A549 (cell line): ENCODE data around the gene COPG1. TPM values are rescaled to one million over a fixed set of nuclear protein-coding genes. Genes with fewer than 3 reads are reported as not detected.

Source experiments
- ATAC-seq, 2 experiments: fragments of 200-7000 bp in 1 of 2; fragments of >200 bp in 1 of 2; cut with Nextera tagmentation in 1 of 2; cut with Tn5 transposase in 1 of 2; 3 replicates each; pipeline versions ENCODE4 v1.8.0 to v1.9.1; 2018 to 2020; ENCODE audit warnings: mild to moderate bottlenecking in 1 of 2, moderate library complexity in 1 of 2
- CTCF ChIA-PET: fragments of 300-600 bp; sonication (Branson Sonifier 250); formaldehyde crosslinking; extraction: SDS; loops from one replicate; lab custom pipeline; 2021; ENCODE audit warnings: antibody characterized with exemption, inconsistent platforms; lab: Yijun Ruan, JAX
- POLR2A ChIA-PET: fragments of 350-600 bp; formaldehyde crosslinking; extraction: SDS; loops from one replicate; lab custom pipeline; 2021; ENCODE audit warnings: antibody characterized with exemption, inconsistent platforms; lab: Yijun Ruan, JAX
- DNase-seq, 2 experiments: peaks; one replicate each; pipeline versions ENCODE4 v3.0.0 to v3.0.0-alpha.2; 2011 to 2016; ENCODE audit warnings: low read depth in 1 of 2, low spot score in 1 of 2
- FAIRE-seq: peaks from 2 replicates; lab custom pipeline; 2011; peaks lifted over from hg19 to GRCh38; lab: Jason Lieb, UNC
- H3K27ac ChIP-seq, 2 experiments: fragments of >200 bp; sonication (Bioruptor Twin); formaldehyde crosslinking; 3 replicates each; pipeline ENCODE4 v1.5.1; 2016 to 2017
- H3K4me1 ChIP-seq: fragments of >200 bp; sonication (Bioruptor Twin); formaldehyde crosslinking; 3 replicates; pipeline ENCODE4 v1.6.1; 2016
- H3K4me2 ChIP-seq: fragments of >200 bp; sonication (Bioruptor Twin); formaldehyde crosslinking; 3 replicates; pipeline ENCODE4 v1.6.1; 2016
- H3K4me3 ChIP-seq: fragments of >200 bp; sonication (Bioruptor Twin); formaldehyde crosslinking; 3 replicates; pipeline ENCODE4 v1.5.1; 2016
- H3K9me3 ChIP-seq: fragments of >200 bp; sonication (Bioruptor Twin); formaldehyde crosslinking; 3 replicates; pipeline ENCODE4 v1.6.1; 2016
- BHLHE40 ChIP-seq: IDR thresholded peaks from 2 replicates; pipeline ENCODE4 v1.6.1; 2012; ENCODE audit warnings: low read depth, low read length, inconsistent platforms
- CBX2 ChIP-seq: fragments of 200-600 bp; sonication (generic); IDR thresholded peaks from 2 replicates; pipeline ENCODE4 v1.6.1; 2016; ENCODE audit warnings: low read depth, mild to moderate bottlenecking, borderline replicate concordance
- CBX8 ChIP-seq: fragments of 200-600 bp; sonication (generic); IDR thresholded peaks from 2 replicates; pipeline ENCODE4 v1.6.1; 2016
- CHD2 ChIP-seq: fragments of 150-350 bp; IDR thresholded peaks from 2 replicates; pipeline ENCODE4 v1.6.1; 2014; ENCODE audit warnings: low read length; ENCODE audit not compliant: partially characterized antibody
- EHMT2 ChIP-seq: fragments of 200-600 bp; sonication (generic); IDR thresholded peaks from 2 replicates; pipeline ENCODE4 v1.6.1; 2016; ENCODE audit warnings: antibody characterized with exemption, low read depth, mild to moderate bottlenecking, moderate library complexity
- EP300 ChIP-seq, 2 experiments: fragments of >200 bp; sonication (Bioruptor Twin); formaldehyde crosslinking; IDR thresholded peaks; 2 replicates in 1 of 2; 3 replicates in 1 of 2; pipeline ENCODE4 v1.6.1; 2016 to 2017
- FOSB ChIP-seq: fragments of 250-450 bp; sonication (Bioruptor Pico); IDR thresholded peaks from 2 replicates; pipeline ENCODE4 v1.5.0; 2020; ENCODE audit warnings: mild to moderate bottlenecking, moderate library complexity
- FOSL2 ChIP-seq, 2 experiments: fragments of 450-650 bp in 1 of 2; fragments of >200 bp in 1 of 2; sonication (Bioruptor Twin) in 1 of 2; formaldehyde crosslinking; IDR thresholded peaks; 2 replicates each; pipeline versions ENCODE4 v1.5.0 to v1.6.1; 2016 to 2020; ENCODE audit warnings: mild to moderate bottlenecking in 1 of 2, moderate library complexity in 1 of 2
- GATA3 ChIP-seq: IDR thresholded peaks from 2 replicates; pipeline ENCODE4 v1.6.1; 2012; ENCODE audit warnings: borderline replicate concordance
- HEYL ChIP-seq: fragments of 250-450 bp; sonication (Bioruptor Pico); IDR thresholded peaks from 2 replicates; pipeline ENCODE4 v1.8.0; 2021; ENCODE audit warnings: mild to moderate bottlenecking, moderate library complexity
- KDM1A ChIP-seq: fragments of 200-600 bp; sonication (generic); IDR thresholded peaks from 2 replicates; pipeline ENCODE4 v1.6.1; 2016; ENCODE audit warnings: low read depth, mild to moderate bottlenecking
- NR3C1 ChIP-seq: fragments of >200 bp; sonication (Bioruptor Twin); formaldehyde crosslinking; IDR thresholded peaks from 3 replicates; pipeline ENCODE4 v1.6.1; 2017
- PHF8 ChIP-seq: fragments of 200-600 bp; sonication (generic); IDR thresholded peaks from 2 replicates; pipeline ENCODE4 v1.6.1; 2016; ENCODE audit warnings: low read depth, mild to moderate bottlenecking, antibody characterized with exemption, moderate library complexity, borderline replicate concordance
- POLR2AphosphoS2 ChIP-seq: conservative IDR thresholded peaks from 2 replicates; pipeline ENCODE4 v1.6.1; 2012; ENCODE audit warnings: low read length, improper control_type of control experiment, inconsistent platforms
- RFX5 ChIP-seq: fragments of 450-650 bp; IDR thresholded peaks from 2 replicates; pipeline ENCODE4 v1.7.1; 2014; ENCODE audit warnings: antibody characterized with exemption, mild to moderate bottlenecking, moderate library complexity
- RNF2 ChIP-seq: fragments of 200-600 bp; sonication (generic); IDR thresholded peaks from 2 replicates; pipeline ENCODE4 v1.6.1; 2016; ENCODE audit warnings: low read depth, mild to moderate bottlenecking, antibody characterized with exemption, moderate library complexity, borderline replicate concordance
- SMC3 ChIP-seq: fragments of >200 bp; sonication (Bioruptor Twin); formaldehyde crosslinking; IDR thresholded peaks from 3 replicates; pipeline ENCODE4 v1.6.1; 2018; ENCODE audit warnings: inconsistent platforms
- ZC3H11A ChIP-seq: fragments of 450-650 bp; IDR thresholded peaks from 2 replicates; pipeline ENCODE4 v1.6.1; 2014; ENCODE audit warnings: antibody characterized with exemption, mild to moderate bottlenecking
- ZFP36 ChIP-seq: fragments of 450-650 bp; IDR thresholded peaks from 2 replicates; pipeline ENCODE4 v1.6.1; 2014; ENCODE audit warnings: borderline replicate concordance; ENCODE audit not compliant: partially characterized antibody
- ZNF302 ChIP-seq: fragments of 250-450 bp; sonication (Bioruptor Pico); IDR thresholded peaks from 2 replicates; pipeline ENCODE4 v1.9.0; 2021; ENCODE audit warnings: inconsistent platforms, mild to moderate bottlenecking, moderate library complexity
- WGBS: methylation state at CpG from one replicate; pipeline ENCODE4 v1.1.6; 2017; ENCODE audit errors: missing lambda C conversion rate; 5-methylcytosine and 5-hydroxymethylcytosine counted together
- polyA plus RNA-seq, 4 experiments: library from polyadenylated mRNA; depleted of rRNA in 3 of 4; stranded (reverse); fragments of >200 nt; fragmentation: RNase III in 1 of 4; extraction: RNeasy Plus Mini Kit Qiagen cat#74134 plus additional on column Dnase treatment in 1 of 4; gene quantifications; 2 replicates in 3 of 4; 3 replicates in 1 of 4; pipeline ENCODE4 v1.2.3, GENCODE V29; 2011 to 2017
- TF ChIP-seq, protein P1 (sequence below): fragments of 200-600 bp; sonication (generic); IDR thresholded peaks from 2 replicates; pipeline ENCODE4 v1.6.1; 2016; ENCODE audit warnings: antibody characterized with exemption, mild to moderate bottlenecking, moderate library complexity
- TF ChIP-seq, protein P2 (sequence below): fragments of 250-450 bp; sonication (Bioruptor Pico); IDR thresholded peaks from 2 replicates; pipeline ENCODE4 v1.5.0; 2020; ENCODE audit warnings: low read depth, mild to moderate bottlenecking, moderate library complexity
- TF ChIP-seq, protein P3 (sequence below): fragments of >200 bp; sonication (Bioruptor Twin); formaldehyde crosslinking; IDR thresholded peaks from 3 replicates; pipeline ENCODE4 v1.5.1; 2016
- TF ChIP-seq, protein P4 (sequence below): IDR thresholded peaks from 2 replicates; pipeline ENCODE4 v1.6.1; 2012; ENCODE audit warnings: low read depth, borderline replicate concordance
- TF ChIP-seq, protein P5 (sequence below): fragments of 150-350 bp; IDR thresholded peaks from 2 replicates; pipeline ENCODE4 v1.6.1; 2014; ENCODE audit warnings: low read depth, mild to moderate bottlenecking, low read length
- TF ChIP-seq, protein P6 (sequence below): fragments of 250-450 bp; sonication (Bioruptor Pico); IDR thresholded peaks from 2 replicates; pipeline ENCODE4 v1.5.0; 2021; ENCODE audit warnings: mild to moderate bottlenecking, moderate library complexity, borderline replicate concordance

Gene COPG1
- polyA plus RNA-seq, 2 of the 4 experiments (the other 2 are of a cell fraction), result 80.6 to 90.2 TPM

DNA sequence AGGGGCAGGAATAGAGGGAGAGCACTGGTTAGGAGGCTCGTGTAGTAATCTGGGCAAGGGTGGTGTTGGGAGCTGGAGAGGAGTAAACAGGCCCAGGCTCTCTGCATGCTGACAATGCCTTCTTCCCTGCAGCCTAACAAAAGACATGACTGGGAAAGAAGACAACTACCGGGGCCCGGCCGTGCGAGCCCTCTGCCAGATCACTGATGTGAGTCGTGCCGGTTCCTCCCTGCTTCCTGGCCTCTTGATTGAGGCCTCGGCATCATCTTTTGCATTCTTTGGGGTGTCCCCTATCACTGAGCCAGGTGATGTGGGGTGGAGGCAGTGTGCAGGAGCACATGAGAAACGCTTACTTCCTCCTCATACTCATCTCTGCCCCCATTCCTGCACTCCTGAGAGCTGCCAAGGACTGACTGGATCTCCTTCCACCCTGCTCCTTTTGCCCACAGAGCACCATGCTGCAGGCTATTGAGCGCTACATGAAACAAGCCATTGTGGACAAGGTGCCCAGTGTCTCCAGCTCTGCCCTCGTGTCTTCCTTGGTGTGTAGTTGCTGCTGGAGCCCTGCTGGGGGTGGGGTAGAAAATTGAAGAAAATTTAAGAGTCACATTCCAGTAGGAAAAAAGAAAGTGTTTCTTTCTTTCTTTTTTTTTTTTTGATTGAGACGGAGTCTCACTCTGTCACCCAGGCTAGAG, 5.3 kb downstream of the COPG1 start:
- Histone ChIP-seq H3K9me3 (no peaks in the 10 kb centered on the region), H3K4me1 (0 out of 3 replicates have a peak, but pooled peaks cover 5% of the 10 kb centered on the region), H3K4me3 (no peak overlapping the region), H3K4me2 (no peak overlapping the region), H3K27ac (no peak overlapping the region)
- CTCF ChIA-PET, result interaction anchor here (1.7 to 3.1 kb wide), 4 partner anchors 10 to 285 kb away, joined by 4 to 22 read pairs (median 8); no protein-coding TSS in a partner anchor
- no peak for TF ChIP-seq KDM1A
- TF ChIP-seq, protein P1, sequence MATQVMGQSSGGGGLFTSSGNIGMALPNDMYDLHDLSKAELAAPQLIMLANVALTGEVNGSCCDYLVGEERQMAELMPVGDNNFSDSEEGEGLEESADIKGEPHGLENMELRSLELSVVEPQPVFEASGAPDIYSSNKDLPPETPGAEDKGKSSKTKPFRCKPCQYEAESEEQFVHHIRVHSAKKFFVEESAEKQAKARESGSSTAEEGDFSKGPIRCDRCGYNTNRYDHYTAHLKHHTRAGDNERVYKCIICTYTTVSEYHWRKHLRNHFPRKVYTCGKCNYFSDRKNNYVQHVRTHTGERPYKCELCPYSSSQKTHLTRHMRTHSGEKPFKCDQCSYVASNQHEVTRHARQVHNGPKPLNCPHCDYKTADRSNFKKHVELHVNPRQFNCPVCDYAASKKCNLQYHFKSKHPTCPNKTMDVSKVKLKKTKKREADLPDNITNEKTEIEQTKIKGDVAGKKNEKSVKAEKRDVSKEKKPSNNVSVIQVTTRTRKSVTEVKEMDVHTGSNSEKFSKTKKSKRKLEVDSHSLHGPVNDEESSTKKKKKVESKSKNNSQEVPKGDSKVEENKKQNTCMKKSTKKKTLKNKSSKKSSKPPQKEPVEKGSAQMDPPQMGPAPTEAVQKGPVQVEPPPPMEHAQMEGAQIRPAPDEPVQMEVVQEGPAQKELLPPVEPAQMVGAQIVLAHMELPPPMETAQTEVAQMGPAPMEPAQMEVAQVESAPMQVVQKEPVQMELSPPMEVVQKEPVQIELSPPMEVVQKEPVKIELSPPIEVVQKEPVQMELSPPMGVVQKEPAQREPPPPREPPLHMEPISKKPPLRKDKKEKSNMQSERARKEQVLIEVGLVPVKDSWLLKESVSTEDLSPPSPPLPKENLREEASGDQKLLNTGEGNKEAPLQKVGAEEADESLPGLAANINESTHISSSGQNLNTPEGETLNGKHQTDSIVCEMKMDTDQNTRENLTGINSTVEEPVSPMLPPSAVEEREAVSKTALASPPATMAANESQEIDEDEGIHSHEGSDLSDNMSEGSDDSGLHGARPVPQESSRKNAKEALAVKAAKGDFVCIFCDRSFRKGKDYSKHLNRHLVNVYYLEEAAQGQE, result no peak
- TF ChIP-seq, protein P2, sequence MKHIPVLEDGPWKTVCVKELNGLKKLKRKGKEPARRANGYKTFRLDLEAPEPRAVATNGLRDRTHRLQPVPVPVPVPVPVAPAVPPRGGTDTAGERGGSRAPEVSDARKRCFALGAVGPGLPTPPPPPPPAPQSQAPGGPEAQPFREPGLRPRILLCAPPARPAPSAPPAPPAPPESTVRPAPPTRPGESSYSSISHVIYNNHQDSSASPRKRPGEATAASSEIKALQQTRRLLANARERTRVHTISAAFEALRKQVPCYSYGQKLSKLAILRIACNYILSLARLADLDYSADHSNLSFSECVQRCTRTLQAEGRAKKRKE, result no peak
- TF ChIP-seq ZFP36, result no peak
- TF ChIP-seq, protein P3, sequence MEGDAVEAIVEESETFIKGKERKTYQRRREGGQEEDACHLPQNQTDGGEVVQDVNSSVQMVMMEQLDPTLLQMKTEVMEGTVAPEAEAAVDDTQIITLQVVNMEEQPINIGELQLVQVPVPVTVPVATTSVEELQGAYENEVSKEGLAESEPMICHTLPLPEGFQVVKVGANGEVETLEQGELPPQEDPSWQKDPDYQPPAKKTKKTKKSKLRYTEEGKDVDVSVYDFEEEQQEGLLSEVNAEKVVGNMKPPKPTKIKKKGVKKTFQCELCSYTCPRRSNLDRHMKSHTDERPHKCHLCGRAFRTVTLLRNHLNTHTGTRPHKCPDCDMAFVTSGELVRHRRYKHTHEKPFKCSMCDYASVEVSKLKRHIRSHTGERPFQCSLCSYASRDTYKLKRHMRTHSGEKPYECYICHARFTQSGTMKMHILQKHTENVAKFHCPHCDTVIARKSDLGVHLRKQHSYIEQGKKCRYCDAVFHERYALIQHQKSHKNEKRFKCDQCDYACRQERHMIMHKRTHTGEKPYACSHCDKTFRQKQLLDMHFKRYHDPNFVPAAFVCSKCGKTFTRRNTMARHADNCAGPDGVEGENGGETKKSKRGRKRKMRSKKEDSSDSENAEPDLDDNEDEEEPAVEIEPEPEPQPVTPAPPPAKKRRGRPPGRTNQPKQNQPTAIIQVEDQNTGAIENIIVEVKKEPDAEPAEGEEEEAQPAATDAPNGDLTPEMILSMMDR, result no peak
- no peak for TF ChIP-seq HEYL (CRISPR knock-in tag)
- no peak for TF ChIP-seq ZC3H11A
- TF ChIP-seq SMC3, result no peak
- TF ChIP-seq, protein P4, sequence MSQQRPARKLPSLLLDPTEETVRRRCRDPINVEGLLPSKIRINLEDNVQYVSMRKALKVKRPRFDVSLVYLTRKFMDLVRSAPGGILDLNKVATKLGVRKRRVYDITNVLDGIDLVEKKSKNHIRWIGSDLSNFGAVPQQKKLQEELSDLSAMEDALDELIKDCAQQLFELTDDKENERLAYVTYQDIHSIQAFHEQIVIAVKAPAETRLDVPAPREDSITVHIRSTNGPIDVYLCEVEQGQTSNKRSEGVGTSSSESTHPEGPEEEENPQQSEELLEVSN, result no peak
- no peak for TF ChIP-seq GATA3
- TF ChIP-seq ZNF302 (CRISPR knock-in tag), result no peak
- no peak for TF ChIP-seq FOSL2 (IDR thresholded peaks at IDR 0.05)
- TF ChIP-seq FOSL2 (CRISPR knock-in tag; IDR thresholded peaks at IDR 0.05), result no peak
- no peak for TF ChIP-seq PHF8
- no peak for TF ChIP-seq BHLHE40
- no peak for TF ChIP-seq CHD2
- TF ChIP-seq EP300 (IDR thresholded peaks at IDR 0.05), result no peak
- TF ChIP-seq RFX5, result no peak
- no peak for TF ChIP-seq POLR2AphosphoS2
- FAIRE-seq, result no peak
- DNase-seq, result no peak
- ATAC-seq, result no peak
- 94% methylated on average over 12 of the region's 12 CpGs for WGBS
- POLR2A ChIA-PET, result interaction anchor here (0.7 kb wide), 1 partner anchor 16 kb away, joined by 4 read pairs; no protein-coding TSS in a partner anchor

DNA sequence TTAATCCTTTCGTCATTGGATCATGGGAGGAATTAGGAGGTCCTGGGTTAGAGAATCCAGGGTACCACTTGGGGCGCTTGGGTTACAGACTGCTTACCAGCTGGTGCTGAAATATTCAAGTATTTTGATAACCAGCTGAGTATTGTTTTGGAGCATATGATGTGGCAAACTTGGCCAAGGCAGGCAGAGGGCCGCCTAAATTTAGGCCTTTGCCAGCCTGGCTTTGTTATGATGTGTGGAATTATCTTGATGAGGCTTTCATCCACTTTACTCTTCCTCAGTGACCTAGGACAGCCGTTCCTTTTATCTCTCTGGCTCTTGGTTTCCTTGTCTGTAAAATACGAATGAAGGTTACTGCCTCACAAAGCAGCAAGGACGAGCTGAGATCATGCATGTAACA, 6.9 kb downstream of the COPG1 start:
- POLR2A ChIA-PET, result no interaction called here
- DNase-seq (no peak), FAIRE-seq (no peak), ATAC-seq (no peak)
- Histone ChIP-seq H3K9me3 (no peaks in the 10 kb centered on the region), H3K27ac (no peak overlapping the region), H3K4me2 (no peak overlapping the region), H3K4me3 (no peak overlapping the region), H3K4me1 (no peaks in the 10 kb centered on the region)
- 97% methylated on average over 6 of the region's 6 CpGs for WGBS
- CTCF ChIA-PET, result interaction anchor here (1.4 to 3.1 kb wide), 4 partner anchors 10 to 111 kb away, joined by 3 to 22 read pairs (median 6); no protein-coding TSS in a partner anchor
- TF ChIP-seq RNF2, result no peak
- no peak for TF ChIP-seq CBX8
- TF ChIP-seq FOSB, result no peak
- TF ChIP-seq EHMT2, result no peak
- TF ChIP-seq, protein P5, sequence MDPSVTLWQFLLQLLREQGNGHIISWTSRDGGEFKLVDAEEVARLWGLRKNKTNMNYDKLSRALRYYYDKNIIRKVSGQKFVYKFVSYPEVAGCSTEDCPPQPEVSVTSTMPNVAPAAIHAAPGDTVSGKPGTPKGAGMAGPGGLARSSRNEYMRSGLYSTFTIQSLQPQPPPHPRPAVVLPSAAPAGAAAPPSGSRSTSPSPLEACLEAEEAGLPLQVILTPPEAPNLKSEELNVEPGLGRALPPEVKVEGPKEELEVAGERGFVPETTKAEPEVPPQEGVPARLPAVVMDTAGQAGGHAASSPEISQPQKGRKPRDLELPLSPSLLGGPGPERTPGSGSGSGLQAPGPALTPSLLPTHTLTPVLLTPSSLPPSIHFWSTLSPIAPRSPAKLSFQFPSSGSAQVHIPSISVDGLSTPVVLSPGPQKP, result no peak
- TF ChIP-seq, protein P6, sequence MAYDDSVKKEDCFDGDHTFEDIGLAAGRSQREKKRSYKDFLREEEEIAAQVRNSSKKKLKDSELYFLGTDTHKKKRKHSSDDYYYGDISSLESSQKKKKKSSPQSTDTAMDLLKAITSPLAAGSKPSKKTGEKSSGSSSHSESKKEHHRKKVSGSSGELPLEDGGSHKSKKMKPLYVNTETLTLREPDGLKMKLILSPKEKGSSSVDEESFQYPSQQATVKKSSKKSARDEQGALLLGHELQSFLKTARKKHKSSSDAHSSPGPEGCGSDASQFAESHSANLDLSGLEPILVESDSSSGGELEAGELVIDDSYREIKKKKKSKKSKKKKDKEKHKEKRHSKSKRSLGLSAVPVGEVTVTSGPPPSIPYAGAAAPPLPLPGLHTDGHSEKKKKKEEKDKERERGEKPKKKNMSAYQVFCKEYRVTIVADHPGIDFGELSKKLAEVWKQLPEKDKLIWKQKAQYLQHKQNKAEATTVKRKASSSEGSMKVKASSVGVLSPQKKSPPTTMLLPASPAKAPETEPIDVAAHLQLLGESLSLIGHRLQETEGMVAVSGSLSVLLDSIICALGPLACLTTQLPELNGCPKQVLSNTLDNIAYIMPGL, result no peak
- no peak for TF ChIP-seq NR3C1
- TF ChIP-seq ZFP36, result no peak
- no peak for TF ChIP-seq CBX2
